Muscle of arm (tissue), 12 donors: ENCODE results near the gene ADARB2. TPM values are rescaled to one million over a fixed set of nuclear protein-coding genes. Genes with fewer than 3 reads are reported as not detected.

Source experiments
- DNase-seq: peaks from one replicate; pipeline ENCODE4 v3.0.0-alpha.2; 2013
- polyA plus RNA-seq, 12 donors: library from polyadenylated mRNA; unstranded; fragments of 120-200 nt; gene quantifications; one replicate each; pipeline ENCODE4 v1.2.1, GENCODE V29; 2013; ENCODE audit not compliant: insufficient read length in 12 of 12

The ADARB2 gene
- polyA plus RNA-seq, 12 donors = 0.07 to 0.48 (median 0.32) TPM; not detected in 2

- no peak for DNase-seq
Measured at GRCh38 chr10:1736144-1736971, 967 bp downstream of the ADARB2 start.

- no peak for DNase-seq
Measured at GRCh38 chr10:1735562-1735961, 1.8 kb downstream of the ADARB2 start.

GRCh38 chr10:1734288-1734687 is 3.0 kb downstream of the ADARB2 start:
- DNase-seq = no peak

- DNase-seq = no peak
Measured at GRCh38 chr10:1733720-1734119, 3.6 kb downstream of the ADARB2 start.

- no peak for DNase-seq
Measured at GRCh38 chr10:1732564-1732996, 4.7 kb downstream of the ADARB2 start.

- DNase-seq = no peak
Measured at GRCh38 chr10:1731592-1731991, 5.7 kb downstream of the ADARB2 start.

GRCh38 chr10:1729751-1730150 is 7.6 kb downstream of the ADARB2 start:
- no peak for DNase-seq

- DNase-seq = no peak
Measured at GRCh38 chr10:1726861-1727260, 10.5 kb downstream of the ADARB2 start.

GRCh38 chr10:1724921-1725488 is 12.3 kb downstream of the ADARB2 start:
- no peak for DNase-seq

- DNase-seq = no peak
Measured at GRCh38 chr10:1716839-1717238, 20.5 kb downstream of the ADARB2 start.

- no peak for DNase-seq
Measured at GRCh38 chr10:1715821-1716220, 21.5 kb downstream of the ADARB2 start.

- no peak for DNase-seq
Measured at GRCh38 chr10:1712944-1713671, 24.2 kb downstream of the ADARB2 start.

GRCh38 chr10:1712314-1712713 is 25.0 kb downstream of the ADARB2 start:
- no peak for DNase-seq

GRCh38 chr10:1709161-1709560 is 28.2 kb downstream of the ADARB2 start:
- no peak for DNase-seq

- no peak for DNase-seq
Measured at GRCh38 chr10:1708746-1709145, 28.6 kb downstream of the ADARB2 start.

GRCh38 chr10:1706711-1707110 is 30.6 kb downstream of the ADARB2 start:
- no peak for DNase-seq

- no peak for DNase-seq
Measured at GRCh38 chr10:1706256-1706655, 31.1 kb downstream of the ADARB2 start.

GRCh38 chr10:1698185-1698584 is 39.1 kb downstream of the ADARB2 start:
- DNase-seq = no peak

- no peak for DNase-seq
Measured at GRCh38 chr10:1696106-1696505, 41.2 kb downstream of the ADARB2 start.

GRCh38 chr10:1690086-1690485 is 47.2 kb downstream of the ADARB2 start:
- DNase-seq = no peak

GRCh38 chr10:1688531-1688930 is 48.8 kb downstream of the ADARB2 start:
- no peak for DNase-seq

- no peak for DNase-seq
Measured at GRCh38 chr10:1687623-1688150, 49.6 kb downstream of the ADARB2 start.

GRCh38 chr10:1687190-1687589 is 50.1 kb downstream of the ADARB2 start:
- DNase-seq = no peak
